NCI-H2196 treated with DMSO at 0.1 percent for 48 hours (cell line): ENCODE results near the gene HAUS7.

Experiments
- DNase-seq: peaks from one replicate; lab custom pipeline; 2025; ENCODE audit not compliant: unreplicated experiment; lab: John Stamatoyannopoulos, UW

HAUS7 gene

GRCh38 chrX:153441981-153442380, 28.4 kb downstream of the HAUS7 start:
- no peak for DNase-seq

GRCh38 chrX:153441296-153441695, 29.1 kb downstream of the HAUS7 start:
- no peak for DNase-seq

- no peak for DNase-seq
Observed at GRCh38 chrX:153440556-153441135, 29.7 kb downstream of the HAUS7 start.

GRCh38 chrX:153439977-153440376, 30.4 kb downstream of the HAUS7 start:
- no peak for DNase-seq

GRCh38 chrX:153438532-153438931, 31.8 kb downstream of the HAUS7 start:
- DNase-seq = no peak

GRCh38 chrX:153435845-153436244, 34.5 kb downstream of the HAUS7 start:
- DNase-seq = no peak

- no peak for DNase-seq
Observed at GRCh38 chrX:153434801-153435200, 35.6 kb downstream of the HAUS7 start.

- no peak for DNase-seq
Observed at GRCh38 chrX:153433781-153434285, 36.5 kb downstream of the HAUS7 start.

GRCh38 chrX:153433161-153433680, 37.2 kb downstream of the HAUS7 start:
- no peak for DNase-seq

GRCh38 chrX:153430796-153431195, 39.6 kb downstream of the HAUS7 start:
- no peak for DNase-seq

GRCh38 chrX:153426204-153426603, 44.2 kb downstream of the HAUS7 start:
- no peak for DNase-seq

- DNase-seq = no peak
Observed at GRCh38 chrX:153423652-153424051, 46.7 kb downstream of the HAUS7 start.

- no peak for DNase-seq
Observed at GRCh38 chrX:153421856-153422255, 48.5 kb downstream of the HAUS7 start.

GRCh38 chrX:153420851-153421599, 49.4 kb downstream of the HAUS7 start:
- no peak for DNase-seq

GRCh38 chrX:153417637-153418036, 52.7 kb downstream of the HAUS7 start:
- no peak for DNase-seq

GRCh38 chrX:153416781-153417450, 53.5 kb downstream of the HAUS7 start:
- DNase-seq = no peak

- DNase-seq = no peak
Observed at GRCh38 chrX:153414856-153415510, 55.4 kb downstream of the HAUS7 start.

- DNase-seq = no peak
Observed at GRCh38 chrX:153413731-153414130, 56.6 kb downstream of the HAUS7 start.

- no peak for DNase-seq
Observed at GRCh38 chrX:153412746-153413720, 57.3 kb downstream of the HAUS7 start.

- no peak for DNase-seq
Observed at GRCh38 chrX:153411988-153412574, 58.3 kb downstream of the HAUS7 start.
